ENCODE data around the gene HADHA.

The HADHA gene

DNA sequence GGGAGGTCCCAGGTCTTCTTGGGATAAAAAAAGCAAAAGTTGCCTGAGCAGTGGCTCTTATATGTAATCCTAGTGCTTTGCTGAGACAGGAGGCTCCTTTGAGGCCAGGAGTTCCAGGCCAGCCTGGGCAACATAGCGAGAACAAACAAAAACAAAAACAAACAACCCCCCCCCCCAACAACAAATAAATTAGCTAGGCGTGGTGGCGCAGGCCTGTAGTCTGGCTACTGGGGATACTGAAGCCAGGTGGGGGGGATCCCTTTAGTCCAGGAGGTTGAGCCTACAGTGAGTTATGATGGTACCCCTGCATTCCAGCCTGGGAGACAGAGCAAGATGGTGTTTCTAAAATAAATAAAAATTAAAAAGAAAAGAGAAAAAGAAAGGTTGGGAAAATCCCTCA, 66.2 kb downstream of the HADHA start:
- in situ Hi-C loops (cut with HindIII; ENCODE audit: low sequenced_read_pairs): no loop called here
- H3K4me3 ChIP-seq (ENCODE audit: low read depth, low read length): peak overlapping the region; percentile 48
- TF ChIP-seq, protein P1, sequence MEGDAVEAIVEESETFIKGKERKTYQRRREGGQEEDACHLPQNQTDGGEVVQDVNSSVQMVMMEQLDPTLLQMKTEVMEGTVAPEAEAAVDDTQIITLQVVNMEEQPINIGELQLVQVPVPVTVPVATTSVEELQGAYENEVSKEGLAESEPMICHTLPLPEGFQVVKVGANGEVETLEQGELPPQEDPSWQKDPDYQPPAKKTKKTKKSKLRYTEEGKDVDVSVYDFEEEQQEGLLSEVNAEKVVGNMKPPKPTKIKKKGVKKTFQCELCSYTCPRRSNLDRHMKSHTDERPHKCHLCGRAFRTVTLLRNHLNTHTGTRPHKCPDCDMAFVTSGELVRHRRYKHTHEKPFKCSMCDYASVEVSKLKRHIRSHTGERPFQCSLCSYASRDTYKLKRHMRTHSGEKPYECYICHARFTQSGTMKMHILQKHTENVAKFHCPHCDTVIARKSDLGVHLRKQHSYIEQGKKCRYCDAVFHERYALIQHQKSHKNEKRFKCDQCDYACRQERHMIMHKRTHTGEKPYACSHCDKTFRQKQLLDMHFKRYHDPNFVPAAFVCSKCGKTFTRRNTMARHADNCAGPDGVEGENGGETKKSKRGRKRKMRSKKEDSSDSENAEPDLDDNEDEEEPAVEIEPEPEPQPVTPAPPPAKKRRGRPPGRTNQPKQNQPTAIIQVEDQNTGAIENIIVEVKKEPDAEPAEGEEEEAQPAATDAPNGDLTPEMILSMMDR (IDR thresholded peaks at IDR 0.05; ENCODE audit: low read depth, low read length, missing control alignments): no peak
- DNase-seq (ENCODE audit: low read depth): no peak

DNA sequence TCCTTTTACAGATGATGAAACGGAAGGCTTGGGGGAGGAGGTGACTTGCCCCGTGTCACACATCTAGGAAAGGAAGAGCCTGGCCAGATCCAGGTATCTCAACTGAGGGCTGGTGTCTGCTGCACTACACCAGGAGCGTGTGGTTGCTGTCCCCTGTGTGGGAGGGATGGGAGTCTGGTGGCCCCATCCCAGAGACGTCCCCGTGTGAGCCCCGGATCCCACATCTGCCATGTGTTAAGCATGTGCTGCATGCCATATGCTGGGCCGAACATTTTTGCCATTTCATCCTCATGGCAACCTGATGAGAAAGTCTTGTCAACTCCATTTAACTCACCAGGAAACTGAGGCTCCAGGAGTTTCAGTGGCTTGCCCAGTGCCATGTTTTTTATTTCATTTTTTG, 67.3 kb downstream of the HADHA start:
- DNase-seq (ENCODE audit: low read depth): no peak
- no peak overlapping the region for H3K4me3 ChIP-seq (ENCODE audit: low read depth, low read length)
- TF ChIP-seq, protein P1 (IDR thresholded peaks at IDR 0.05; ENCODE audit: low read depth, low read length, missing control alignments): no peak
- in situ Hi-C loops (cut with HindIII; ENCODE audit: low sequenced_read_pairs): no loop called here

GRCh38 chr2:26176279-26176615, 68.2 kb downstream of the HADHA start:
- TF ChIP-seq, protein P1 (IDR thresholded peaks at IDR 0.05; ENCODE audit: low read depth, low read length, missing control alignments): no peak
- in situ Hi-C loops (cut with HindIII; ENCODE audit: low sequenced_read_pairs): no loop called here
- DNase-seq (ENCODE audit: low read depth): no peak
- H3K4me3 ChIP-seq (ENCODE audit: low read depth, low read length): no peak overlapping the region

GRCh38 chr2:26175466-26176278, 68.8 kb downstream of the HADHA start:
- in situ Hi-C loops (cut with HindIII; ENCODE audit: low sequenced_read_pairs): no loop called here

DNA sequence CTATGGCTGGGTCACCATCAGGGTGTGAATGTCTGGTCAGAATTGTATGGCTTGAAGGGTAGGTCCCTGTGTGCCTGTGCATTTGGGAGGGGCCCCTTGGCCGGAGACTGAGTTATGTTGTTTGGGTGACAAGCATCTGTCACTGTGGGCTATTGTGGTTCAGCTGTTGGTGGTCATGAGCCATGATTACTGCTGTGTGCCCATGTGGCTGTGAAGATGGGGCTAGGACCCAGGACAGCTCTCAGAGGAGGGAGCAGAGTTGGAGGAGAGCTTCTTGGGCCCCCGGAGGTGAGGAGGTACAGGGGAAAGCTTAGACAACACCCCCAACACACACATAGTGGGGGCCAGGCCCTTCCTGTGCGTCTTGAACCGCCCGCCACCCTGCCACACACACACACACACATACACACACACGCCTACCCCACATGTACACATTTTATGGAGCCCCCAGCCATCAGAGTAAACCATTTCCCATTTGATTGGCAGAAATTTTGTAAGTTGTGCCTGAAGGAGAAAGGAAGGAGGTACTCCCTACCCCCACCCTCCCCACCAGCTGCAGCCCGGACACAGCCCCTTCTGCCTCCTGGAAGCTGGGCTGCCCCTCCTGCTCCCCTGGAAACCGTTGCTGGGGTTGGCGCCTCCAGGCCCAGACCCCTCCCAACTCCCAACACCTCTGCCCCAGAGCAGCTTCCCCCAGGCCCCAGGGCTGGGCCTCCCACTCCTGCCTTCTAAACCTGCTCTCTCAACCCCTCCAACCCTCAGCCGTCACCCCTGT, 69.6 kb downstream of the HADHA start:
- in situ Hi-C loops (cut with HindIII; ENCODE audit: low sequenced_read_pairs): no loop called here
- TF ChIP-seq, protein P1 (IDR thresholded peaks at IDR 0.05; ENCODE audit: low read depth, low read length, missing control alignments): no peak
- H3K4me3 ChIP-seq (ENCODE audit: low read depth, low read length): no peak overlapping the region
- DNase-seq (ENCODE audit: low read depth): no peak

More at GRCh38 chr2:26175466-26176278, 68.8 kb downstream of the HADHA start:
- TF ChIP-seq, protein P1 (IDR thresholded peaks at IDR 0.05; ENCODE audit: low read depth, low read length, missing control alignments): no peak
- no peak overlapping the region for H3K4me3 ChIP-seq (ENCODE audit: low read depth, low read length)
- DNase-seq (ENCODE audit: low read depth): no peak

DNA sequence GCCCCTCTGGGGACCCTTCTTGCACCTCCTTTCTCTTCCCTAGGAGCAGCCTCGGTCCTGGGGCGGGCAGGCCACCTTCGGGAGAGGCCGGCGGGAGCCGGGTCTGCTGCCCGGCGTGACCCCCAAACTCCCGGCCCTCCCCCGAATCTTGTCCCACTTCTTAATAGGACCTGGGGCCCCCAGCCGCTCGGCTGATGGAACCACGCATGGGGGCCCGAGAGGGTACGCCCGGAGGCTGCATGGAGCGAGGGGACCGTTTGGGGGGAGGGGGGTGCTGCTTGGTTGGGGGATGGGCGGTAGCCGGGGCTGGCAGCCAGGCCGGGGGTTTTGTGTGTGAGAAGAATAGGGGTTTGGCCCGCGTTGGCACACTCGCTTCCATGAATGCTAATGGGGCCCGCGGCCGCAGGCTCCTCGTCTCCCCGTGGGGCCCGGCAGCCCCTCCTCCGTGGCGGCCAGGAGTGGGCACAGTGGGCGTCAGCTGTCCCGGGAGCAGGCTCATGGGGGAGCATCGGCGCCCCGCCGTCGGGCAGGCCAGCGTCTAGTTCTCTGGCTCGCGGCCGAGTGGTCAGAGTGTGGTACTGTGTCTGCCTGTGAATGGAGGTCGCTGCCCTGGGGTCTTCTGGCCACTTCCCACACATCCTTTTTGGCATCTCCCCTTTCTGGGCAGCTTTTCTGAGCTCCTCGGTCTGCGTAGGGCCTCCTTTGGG, 70.5 kb downstream of the HADHA start:
- TF ChIP-seq, protein P1 (IDR thresholded peaks at IDR 0.05; ENCODE audit: low read depth, low read length, missing control alignments): no peak
- no peak overlapping the region for H3K4me3 ChIP-seq (ENCODE audit: low read depth, low read length)
- DNase-seq (ENCODE audit: low read depth): no peak
- in situ Hi-C loops (cut with HindIII; ENCODE audit: low sequenced_read_pairs): no loop called here
